ENCODE measurements around the gene NRG3.

- TF ChIP-seq CTCF (conservative IDR thresholded peaks at IDR 0.05 in 1 of 2, IDR thresholded peaks at IDR 0.05 in 1 of 2; ENCODE audit: low read depth in 1 of 2, low read length in 2 of 2) (no peak), EZH2 (IDR thresholded peaks at IDR 0.05; ENCODE audit: low read length, missing control alignments) (no peak)
Observed at GRCh38 chr10:82252081-82252480, 377.1 kb downstream of the NRG3 start.

Measured in fibroblast of lung (primary cell).